HG03469 (cell line): ENCODE measurements around the gene DDX4.

Experiments
- ATAC-seq: cut with Tn5 transposase; IDR thresholded peaks from one replicate; pipeline ENCODE4 v1.9.1; 2021; ENCODE audit warnings: mild to moderate bottlenecking, moderate library complexity, moderate number of reproducible peaks; ENCODE audit not compliant: unreplicated experiment

Gene DDX4

GRCh38 chr5:55864606-55865541 is 127.0 kb downstream of the DDX4 start:
- ATAC-seq = no peak

- no peak for ATAC-seq
These were observed 128.0 kb downstream of the DDX4 start for GRCh38 chr5:55865831-55866230.

- ATAC-seq = no peak
These were observed 128.6 kb downstream of the DDX4 start for GRCh38 chr5:55866485-55866884.
